RWPE2 (cell line): ENCODE results near the gene SATB1.

Experiments used
- ATAC-seq: fragments of 200-7000 bp; cut with Tn5 transposase; 3 replicates; pipeline ENCODE4 v1.9.1; 2021; ENCODE audit warnings: low read depth
- DNase-seq: peaks from one replicate; pipeline ENCODE4 v3.0.0-alpha.2; 2020; ENCODE audit warnings: low spot score
- H3K27ac ChIP-seq: fragments of 450-650 bp; 2 replicates; pipeline ENCODE4 v1.5.1; 2017; ENCODE audit warnings: mild to moderate bottlenecking; ENCODE audit not compliant: poor library complexity, severe bottlenecking
- H3K27me3 ChIP-seq: fragments of 250-450 bp; sonication (Bioruptor Pico); 2 replicates; pipeline ENCODE4 v1.5.1; 2021; ENCODE audit warnings: mild to moderate bottlenecking, moderate library complexity; ENCODE audit not compliant: insufficient read depth, poor library complexity, severe bottlenecking
- H3K36me3 ChIP-seq: fragments of 250-450 bp; sonication (Bioruptor Pico); 2 replicates; pipeline ENCODE4 v1.5.1; 2020; ENCODE audit warnings: low read depth, mild to moderate bottlenecking, moderate library complexity
- H3K4me1 ChIP-seq: fragments of 250-450 bp; sonication (Bioruptor Pico); 2 replicates; pipeline ENCODE4 v1.5.1; 2021; ENCODE audit warnings: mild to moderate bottlenecking, moderate library complexity; ENCODE audit not compliant: insufficient read depth, poor library complexity, severe bottlenecking
- H3K4me3 ChIP-seq: fragments of 250-450 bp; sonication (Bioruptor Pico); 2 replicates; pipeline ENCODE4 v1.5.1; 2021; ENCODE audit warnings: mild to moderate bottlenecking, moderate library complexity; ENCODE audit not compliant: severe bottlenecking
- H3K9me3 ChIP-seq: fragments of 250-450 bp; sonication (Bioruptor Pico); 2 replicates; pipeline ENCODE4 v1.5.1; 2021; ENCODE audit warnings: mild to moderate bottlenecking, moderate library complexity; ENCODE audit not compliant: severe bottlenecking
- TF ChIP-seq, protein P1 (sequence below): fragments of 450-650 bp; IDR thresholded peaks from one replicate; pipeline ENCODE4 v1.5.1; 2017; ENCODE audit warnings: mild to moderate bottlenecking, moderate library complexity; ENCODE audit not compliant: poor library complexity, severe bottlenecking

SATB1 gene

DNA sequence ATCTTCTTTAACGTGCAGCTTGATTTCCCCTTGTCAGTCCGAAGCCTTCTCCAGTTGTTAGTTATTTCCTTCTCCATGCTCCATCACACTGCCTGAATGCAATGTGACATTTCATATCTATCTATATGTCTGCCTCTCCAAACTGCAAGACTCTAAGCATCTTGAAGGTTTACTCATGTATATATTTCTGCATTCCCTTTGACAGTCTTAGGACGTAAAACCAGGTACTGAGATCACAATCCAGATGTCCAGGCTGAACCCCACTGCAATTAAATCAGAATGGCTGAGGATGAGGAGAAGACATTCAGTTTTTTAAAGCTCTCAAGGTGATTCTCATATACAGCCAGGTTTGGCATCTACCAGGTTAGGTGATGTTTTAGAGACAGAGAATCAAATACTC lies 6.1 kb upstream of the SATB1 start:
- no peaks in the 10 kb centered on the region for H3K9me3 ChIP-seq
- H3K4me3 ChIP-seq, result no peak overlapping the region
- DNase-seq (no peak), ATAC-seq (no peak)
- H3K27ac ChIP-seq, result no peak overlapping the region
- H3K36me3 ChIP-seq, result no peaks in the 10 kb centered on the region
- H3K27me3 ChIP-seq, result peaks cover 52% of the 10 kb centered on the region
- TF ChIP-seq, protein P1, sequence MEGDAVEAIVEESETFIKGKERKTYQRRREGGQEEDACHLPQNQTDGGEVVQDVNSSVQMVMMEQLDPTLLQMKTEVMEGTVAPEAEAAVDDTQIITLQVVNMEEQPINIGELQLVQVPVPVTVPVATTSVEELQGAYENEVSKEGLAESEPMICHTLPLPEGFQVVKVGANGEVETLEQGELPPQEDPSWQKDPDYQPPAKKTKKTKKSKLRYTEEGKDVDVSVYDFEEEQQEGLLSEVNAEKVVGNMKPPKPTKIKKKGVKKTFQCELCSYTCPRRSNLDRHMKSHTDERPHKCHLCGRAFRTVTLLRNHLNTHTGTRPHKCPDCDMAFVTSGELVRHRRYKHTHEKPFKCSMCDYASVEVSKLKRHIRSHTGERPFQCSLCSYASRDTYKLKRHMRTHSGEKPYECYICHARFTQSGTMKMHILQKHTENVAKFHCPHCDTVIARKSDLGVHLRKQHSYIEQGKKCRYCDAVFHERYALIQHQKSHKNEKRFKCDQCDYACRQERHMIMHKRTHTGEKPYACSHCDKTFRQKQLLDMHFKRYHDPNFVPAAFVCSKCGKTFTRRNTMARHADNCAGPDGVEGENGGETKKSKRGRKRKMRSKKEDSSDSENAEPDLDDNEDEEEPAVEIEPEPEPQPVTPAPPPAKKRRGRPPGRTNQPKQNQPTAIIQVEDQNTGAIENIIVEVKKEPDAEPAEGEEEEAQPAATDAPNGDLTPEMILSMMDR, result no peak
- H3K4me1 ChIP-seq, result no peaks in the 10 kb centered on the region

DNA sequence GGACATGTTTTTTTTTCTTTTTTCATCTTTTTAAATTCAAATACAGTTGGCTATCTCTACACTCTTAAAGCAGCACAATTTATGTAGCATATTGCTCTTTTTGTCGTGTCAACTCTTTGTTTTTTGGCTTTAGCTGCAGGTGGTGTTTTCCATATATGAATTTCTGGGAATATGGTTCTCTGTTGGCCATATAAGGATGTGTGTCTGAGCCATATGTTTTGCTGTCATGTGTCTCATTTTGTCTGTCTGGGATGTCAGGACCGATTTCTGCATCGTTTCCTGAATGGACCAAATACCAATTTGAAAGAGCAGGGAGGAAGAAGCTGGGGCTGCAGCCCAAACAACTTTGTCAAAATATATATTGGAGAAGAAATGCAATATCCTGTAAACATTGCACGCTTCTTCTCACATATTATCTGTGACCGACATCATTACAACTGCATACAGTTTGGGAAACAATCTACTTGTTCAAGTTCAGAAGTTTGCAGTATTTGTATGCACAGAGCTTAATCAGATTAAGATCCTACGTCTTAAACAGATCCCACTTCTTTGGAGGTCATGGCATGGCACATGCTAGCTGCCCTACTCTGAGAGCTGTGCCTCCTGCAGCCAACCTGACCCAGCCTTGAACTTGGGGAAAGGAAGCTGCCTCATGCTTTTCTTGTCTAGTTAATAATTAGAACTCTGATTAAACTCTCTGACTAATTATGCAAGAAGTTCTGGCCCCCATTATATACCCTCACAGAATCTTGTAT lies 4.0 kb upstream of the SATB1 start:
- ATAC-seq (no peak), DNase-seq (no peak)
- Histone ChIP-seq H3K36me3 (no peaks in the 10 kb centered on the region), H3K27ac (no peak overlapping the region), H3K9me3 (no peaks in the 10 kb centered on the region), H3K27me3 (peaks cover 66% of the 10 kb centered on the region), H3K4me1 (no peaks in the 10 kb centered on the region), H3K4me3 (no peak overlapping the region)
- TF ChIP-seq, protein P1, result no peak

DNA sequence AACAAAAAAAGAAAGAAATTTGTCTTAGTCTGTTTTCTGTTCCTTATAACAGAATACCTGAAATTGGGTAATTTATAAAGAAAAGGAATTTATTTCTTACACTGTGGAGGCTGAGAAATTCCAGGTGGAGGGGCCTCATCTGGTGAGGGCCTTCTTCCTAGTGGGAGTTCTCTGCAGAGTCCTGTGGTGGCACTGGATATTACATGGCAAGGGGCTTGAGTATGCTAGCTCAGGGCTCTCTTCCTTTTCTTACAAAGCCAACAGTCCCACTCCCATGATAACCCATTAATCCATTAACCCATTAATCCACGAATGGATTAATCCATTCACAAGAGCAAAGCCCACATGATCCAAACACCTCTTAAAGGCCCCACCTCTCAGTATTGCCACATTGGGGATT lies 2.9 kb upstream of the SATB1 start:
- Histone ChIP-seq H3K27ac (no peak overlapping the region), H3K27me3 (peaks cover 73% of the 10 kb centered on the region), H3K4me3 (no peak overlapping the region), H3K36me3 (no peaks in the 10 kb centered on the region), H3K9me3 (no peaks in the 10 kb centered on the region), H3K4me1 (no peaks in the 10 kb centered on the region)
- ATAC-seq, result no peak
- DNase-seq, result no peak
- TF ChIP-seq, protein P1, result no peak

DNA sequence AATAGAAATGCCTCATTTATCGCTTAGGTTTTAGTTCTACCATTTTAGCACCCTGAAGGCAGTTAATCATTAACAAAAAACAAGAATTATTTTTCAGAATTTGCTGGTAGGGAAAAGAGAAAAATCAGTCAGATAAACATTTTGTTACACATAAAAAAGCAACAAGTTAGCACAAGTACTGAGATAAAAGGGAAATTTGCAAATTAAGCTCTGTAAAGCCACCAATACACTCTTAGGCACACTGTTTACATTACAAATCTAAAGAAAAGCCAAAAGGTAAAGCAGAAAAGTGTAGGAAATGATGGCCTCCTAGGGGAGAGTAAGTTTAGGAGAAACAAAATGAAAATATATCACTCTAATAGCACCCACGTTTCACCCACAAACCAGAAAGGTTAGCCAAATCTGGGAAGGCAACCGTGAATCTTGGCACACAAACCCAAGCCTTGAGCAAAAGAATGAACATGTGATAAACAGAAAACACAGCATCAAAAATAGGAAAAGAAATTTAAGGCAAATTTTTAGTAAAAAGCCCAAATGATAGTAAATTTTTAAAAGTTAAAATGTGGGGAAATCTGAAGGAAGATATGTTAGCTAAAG lies 1.6 kb upstream of the SATB1 start:
- no peaks in the 10 kb centered on the region for H3K4me1 ChIP-seq

More for the DNA sequence above, 1.6 kb upstream of the SATB1 start:
- ATAC-seq (no peak), DNase-seq (no peak)
- peaks cover 82% of the 10 kb centered on the region for H3K27me3 ChIP-seq
- no peaks in the 10 kb centered on the region for H3K36me3 ChIP-seq
- TF ChIP-seq, protein P1, result no peak
- no peak overlapping the region for H3K27ac ChIP-seq
- no peak overlapping the region for H3K4me3 ChIP-seq
- no peaks in the 10 kb centered on the region for H3K9me3 ChIP-seq
